ENCODE data around the gene RPS14. TPM values are rescaled to one million over a fixed set of nuclear protein-coding genes. Genes with fewer than 3 reads are reported as not detected.
A peak's percentile ranks its signal among the peaks of the same experiment; 100 is the strongest.

RPS14 gene
- total and polyA plus RNA-seq, 2 of the 8 experiments (the other 6 are each of a cell fraction or from before 2014, with no cell fraction given) = 2,548 to 6,423 TPM

DNA sequence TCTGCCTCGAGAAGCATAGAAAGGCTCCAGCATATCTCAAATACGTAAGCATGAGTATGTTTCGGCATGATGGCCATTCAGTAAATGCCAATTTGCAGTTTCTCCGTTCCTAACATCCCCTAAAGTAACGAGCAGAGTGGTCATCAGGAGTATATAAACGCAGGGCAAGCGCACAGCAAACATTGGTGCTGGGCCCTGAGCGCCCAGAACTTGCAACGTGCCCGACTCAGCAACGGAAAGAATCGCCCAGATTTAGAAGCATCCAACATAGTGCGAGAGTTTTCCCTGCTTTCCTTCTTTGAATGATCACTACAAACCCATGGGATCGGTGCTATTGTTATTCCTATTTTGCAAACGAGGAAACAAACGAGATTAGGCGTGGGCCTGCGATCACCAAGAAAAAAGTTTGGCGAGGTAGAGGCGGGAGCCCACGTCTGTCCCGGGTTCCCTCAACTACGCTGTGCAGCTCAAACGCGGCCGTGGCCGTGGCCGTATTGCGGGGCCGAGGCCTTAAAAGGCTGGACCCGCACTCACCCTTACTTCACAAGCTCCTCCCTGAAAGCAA lies 505 bp downstream of the RPS14 start:
- 1% methylated on average over 31 of the region's 31 CpGs; no CpG with 5 or more reads in 1 of the 2 experiments for WGBS, 2 experiments (ENCODE audit: extremely low coverage in 1 of 2, insufficient coverage in 1 of 2, insufficient read length in 1 of 2, insufficient replicate concordance in 2 of 2, low coverage in 1 of 2, low lambda C conversion rate in 2 of 2, missing lambda C conversion rate in 1 of 2)
- TF ChIP-seq POLR2AphosphoS5 (IDR thresholded peaks at IDR 0.05; ENCODE audit: low read depth, low read length) = peak; percentile 14; the same call in 1 of the 2 replicates
- TF ChIP-seq KDM1A (IDR thresholded peaks at IDR 0.05; ENCODE audit: borderline replicate concordance, low read length) = 0 out of 2 replicates have a peak, but pooled peaks have one; percentile 0
- TF ChIP-seq, protein P1, sequence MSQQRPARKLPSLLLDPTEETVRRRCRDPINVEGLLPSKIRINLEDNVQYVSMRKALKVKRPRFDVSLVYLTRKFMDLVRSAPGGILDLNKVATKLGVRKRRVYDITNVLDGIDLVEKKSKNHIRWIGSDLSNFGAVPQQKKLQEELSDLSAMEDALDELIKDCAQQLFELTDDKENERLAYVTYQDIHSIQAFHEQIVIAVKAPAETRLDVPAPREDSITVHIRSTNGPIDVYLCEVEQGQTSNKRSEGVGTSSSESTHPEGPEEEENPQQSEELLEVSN (IDR thresholded peaks at IDR 0.05) = 0 out of 2 replicates have a peak, but pooled peaks have one; percentile 2
- TF ChIP-seq, protein P2, sequence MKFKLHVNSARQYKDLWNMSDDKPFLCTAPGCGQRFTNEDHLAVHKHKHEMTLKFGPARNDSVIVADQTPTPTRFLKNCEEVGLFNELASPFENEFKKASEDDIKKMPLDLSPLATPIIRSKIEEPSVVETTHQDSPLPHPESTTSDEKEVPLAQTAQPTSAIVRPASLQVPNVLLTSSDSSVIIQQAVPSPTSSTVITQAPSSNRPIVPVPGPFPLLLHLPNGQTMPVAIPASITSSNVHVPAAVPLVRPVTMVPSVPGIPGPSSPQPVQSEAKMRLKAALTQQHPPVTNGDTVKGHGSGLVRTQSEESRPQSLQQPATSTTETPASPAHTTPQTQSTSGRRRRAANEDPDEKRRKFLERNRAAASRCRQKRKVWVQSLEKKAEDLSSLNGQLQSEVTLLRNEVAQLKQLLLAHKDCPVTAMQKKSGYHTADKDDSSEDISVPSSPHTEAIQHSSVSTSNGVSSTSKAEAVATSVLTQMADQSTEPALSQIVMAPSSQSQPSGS (IDR thresholded peaks at IDR 0.05; ENCODE audit: low read length) = no peak
- peak; percentile 13 for TF ChIP-seq SAP30 (IDR thresholded peaks at IDR 0.05; ENCODE audit: insufficient read depth, insufficient replicate concordance, low read length)
- H3K36me3 ChIP-seq (ENCODE audit: control insufficient read depth in 2 of 4, insufficient read depth in 4 of 4, low read length in 3 of 4) = peaks cover 36 to 49% (median 43%) of the 10 kb centered on the region in 4 experiments
- peaks cover 4% of the 10 kb centered on the region for H3K79me1 ChIP-seq (ENCODE audit: low read depth, low read length)
- H3K4me1 ChIP-seq (replicated peaks in 1 of 4; ENCODE audit: control insufficient read depth in 3 of 4, insufficient read depth in 4 of 4, low read length in 3 of 4) = peaks cover 0 to 12% (median 7%) of the 10 kb centered on the region in 4 experiments; a peak in 5 of 7 replicates
- peaks cover 19 to 28% of the 10 kb centered on the region in 2 experiments for H4K20me1 ChIP-seq (replicated peaks in 1 of 2; ENCODE audit: control insufficient read depth in 1 of 2, insufficient read depth in 2 of 2, low read length in 2 of 2)
- H3K4me3 ChIP-seq (ENCODE audit: extremely low read depth in 1 of 4, insufficient read depth in 2 of 4, low read depth in 3 of 4, low read length in 4 of 4) = peak overlapping the region; percentile 97 to 100 (median 98)
- no peak overlapping the region for H2BK20ac ChIP-seq (ENCODE audit: low read length)
- H2AK5ac ChIP-seq (ENCODE audit: low read depth, low read length) = peak overlapping the region; percentile 99
- peak overlapping the region; percentile 85 for H4K5ac ChIP-seq (ENCODE audit: insufficient read length, low read depth, low read length)
- DNase-seq (ENCODE audit: low read depth in 1 of 2, low spot score in 2 of 2) = no peak
- no peaks in the 10 kb centered on the region for H3K27me3 ChIP-seq (replicated peaks in 1 of 4; ENCODE audit: control insufficient read depth in 3 of 4, extremely low read depth in 1 of 4, insufficient read depth in 3 of 4, low read length in 3 of 4)
- H3K27ac ChIP-seq (ENCODE audit: low read depth, low read length) = peak overlapping the region; percentile 99
- peak overlapping the region; percentile 100 for H2BK5ac ChIP-seq (ENCODE audit: low read depth, low read length)
- H3K79me2 ChIP-seq (ENCODE audit: control insufficient read depth in 1 of 2, insufficient read depth in 2 of 2, low read length in 2 of 2) = peaks cover 14 to 35% of the 10 kb centered on the region in 2 experiments
- no peak for FAIRE-seq
- no peak overlapping the region for H3K23ac ChIP-seq (ENCODE audit: insufficient read length)
- no peak overlapping the region for H2BK15ac ChIP-seq (ENCODE audit: low read length)
- peak overlapping the region; percentile 55 for H3K56ac ChIP-seq (replicated peaks; ENCODE audit: insufficient read length, low read depth, low read length)
- H3K4me2 ChIP-seq (ENCODE audit: insufficient read depth in 1 of 2, low read depth in 2 of 2, low read length in 2 of 2) = peak overlapping the region; percentile 90 to 99
- CTCF ChIA-PET (ENCODE audit: partially characterized antibody) = interaction anchor here (0.6 to 4.2 kb wide), 25 partner anchors 8 to 545 kb away, joined by 3 to 24 read pairs (median 4); partner anchors contain the start of genes RBM22 and TCOF1
- peak overlapping the region; percentile 88 for H3K18ac ChIP-seq (ENCODE audit: extremely low read depth, low read length)
- H2AFZ ChIP-seq (ENCODE audit: low read length) = no peak overlapping the region
- peak overlapping the region; percentile 100 for H4K8ac ChIP-seq (ENCODE audit: extremely low read depth, insufficient read depth, low read length)
- no peaks in the 10 kb centered on the region for H3K9me3 ChIP-seq (ENCODE audit: insufficient read depth in 2 of 2, low read depth in 1 of 2, low read length in 1 of 2)
- peak overlapping the region; percentile 96 to 98 (median 98) for H3K9ac ChIP-seq (replicated peaks in 1 of 4; ENCODE audit: extremely low read depth in 1 of 4, low read depth in 3 of 4, low read length in 3 of 4)
- H3K14ac ChIP-seq (ENCODE audit: insufficient read length) = peak overlapping the region; percentile 6
- no peak overlapping the region for H2BK12ac ChIP-seq (ENCODE audit: low read depth, low read length)
- H3K4ac ChIP-seq (replicated peaks; ENCODE audit: insufficient read length, low read depth, low read length) = peak overlapping the region; percentile 89
- POLR2A ChIA-PET (ENCODE audit: partially characterized antibody) = interaction anchor here (0.6 to 5.0 kb wide), 55 partner anchors 8 to 332 kb away, joined by 3 to 70 read pairs (median 4); partner anchors contain the start of genes CD74, DCTN4, MYOZ3 and RBM22
- H3K23me2 ChIP-seq (ENCODE audit: low read depth, low read length) = peaks cover 12% of the 10 kb centered on the region
- H2BK120ac ChIP-seq (replicated peaks; ENCODE audit: low read depth, low read length) = no peak overlapping the region
- H4K91ac ChIP-seq (replicated peaks; ENCODE audit: insufficient read length, low read length) = peak overlapping the region; percentile 93
